NCI-H2227 (cell line): ENCODE measurements around the gene ALKBH4.
"Not testable (repeated sequence)": the region's sequence is repeated elsewhere in the genome, so short reads cannot be mapped to it uniquely, and the experiment has no call there.

ENCODE experiments used
- DNase-seq: peaks from one replicate; lab custom pipeline; 2025; ENCODE audit not compliant: unreplicated experiment; lab: John Stamatoyannopoulos, UW

ALKBH4 gene, protein sequence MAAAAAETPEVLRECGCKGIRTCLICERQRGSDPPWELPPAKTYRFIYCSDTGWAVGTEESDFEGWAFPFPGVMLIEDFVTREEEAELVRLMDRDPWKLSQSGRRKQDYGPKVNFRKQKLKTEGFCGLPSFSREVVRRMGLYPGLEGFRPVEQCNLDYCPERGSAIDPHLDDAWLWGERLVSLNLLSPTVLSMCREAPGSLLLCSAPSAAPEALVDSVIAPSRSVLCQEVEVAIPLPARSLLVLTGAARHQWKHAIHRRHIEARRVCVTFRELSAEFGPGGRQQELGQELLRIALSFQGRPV

DNA sequence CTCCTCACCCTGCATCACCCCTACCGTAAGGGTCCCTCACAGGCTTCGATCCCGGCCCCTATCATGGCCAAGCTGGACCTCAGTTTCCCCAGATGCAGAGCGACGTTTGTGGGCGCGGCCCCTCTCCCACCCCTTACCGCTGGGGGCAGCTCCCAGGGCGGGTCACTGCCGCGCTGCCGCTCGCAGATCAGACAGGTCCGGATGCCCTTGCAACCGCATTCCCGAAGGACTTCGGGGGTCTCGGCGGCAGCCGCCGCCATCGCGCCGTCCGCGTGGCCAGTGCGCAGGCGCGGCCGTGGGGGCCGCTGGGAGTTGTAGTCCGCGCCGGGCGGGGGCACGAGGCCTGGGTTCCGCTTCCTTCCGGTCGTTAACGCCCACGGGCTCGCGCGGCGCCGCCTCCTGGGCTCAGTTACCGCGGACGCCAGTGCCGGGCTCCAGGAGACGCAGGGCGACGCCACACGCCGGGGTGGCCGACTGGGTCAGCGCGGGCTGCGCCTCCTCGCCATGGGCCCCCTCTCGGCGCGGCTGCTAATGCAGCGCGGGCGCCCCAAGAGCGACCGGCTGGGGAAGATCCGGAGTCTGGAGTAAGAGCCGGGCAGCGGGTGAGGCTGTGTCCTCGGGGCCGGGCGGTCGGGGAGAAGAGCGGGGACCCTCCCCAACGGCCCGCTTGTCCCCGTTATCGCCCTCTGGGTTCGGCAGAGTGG, at the start of gene ALKBH4, which contains the start of gene LRWD1:
Gene ALKBH4, minus strand, starts transcription at position 287 of the 704 bp plus-strand sequence. Its CDS starts 27 bp downstream, at position 260.
Gene LRWD1, plus strand, starts transcription at position 408 of the 704 bp plus-strand sequence. Its CDS starts 97 bp downstream, at position 505.
- peak; percentile 97 for DNase-seq

DNA sequence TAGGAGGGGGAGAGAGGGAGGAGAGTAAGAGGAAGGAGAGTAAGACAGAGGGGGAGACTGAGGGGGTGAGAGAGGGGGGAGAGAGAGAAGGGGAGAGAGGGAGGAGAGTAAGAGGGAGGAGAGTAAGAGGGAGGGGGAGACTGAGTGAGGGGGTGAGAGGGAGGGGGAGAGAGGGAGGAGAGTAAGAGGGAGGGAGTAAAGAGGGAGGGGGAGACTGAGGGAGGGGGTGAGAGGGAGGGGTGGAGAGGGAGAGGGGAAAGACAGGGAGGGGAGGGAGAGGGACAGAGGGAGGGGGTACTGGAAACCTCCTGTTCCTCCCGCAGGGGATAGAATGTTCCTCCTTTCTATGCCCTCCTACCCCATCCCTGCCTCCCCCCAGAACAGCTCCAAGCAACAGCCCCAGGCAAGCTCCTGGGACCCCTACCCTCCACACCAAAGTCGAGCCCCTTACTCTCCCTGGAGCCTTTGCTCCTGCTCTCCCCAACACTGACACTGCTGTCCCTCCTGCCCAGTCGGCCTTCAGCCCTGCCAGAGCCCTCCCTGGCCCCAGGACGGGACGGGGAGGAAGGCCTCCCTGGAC, 48.1 kb upstream of the ALKBH4 start:
- not testable (repeated sequence) for DNase-seq

DNA sequence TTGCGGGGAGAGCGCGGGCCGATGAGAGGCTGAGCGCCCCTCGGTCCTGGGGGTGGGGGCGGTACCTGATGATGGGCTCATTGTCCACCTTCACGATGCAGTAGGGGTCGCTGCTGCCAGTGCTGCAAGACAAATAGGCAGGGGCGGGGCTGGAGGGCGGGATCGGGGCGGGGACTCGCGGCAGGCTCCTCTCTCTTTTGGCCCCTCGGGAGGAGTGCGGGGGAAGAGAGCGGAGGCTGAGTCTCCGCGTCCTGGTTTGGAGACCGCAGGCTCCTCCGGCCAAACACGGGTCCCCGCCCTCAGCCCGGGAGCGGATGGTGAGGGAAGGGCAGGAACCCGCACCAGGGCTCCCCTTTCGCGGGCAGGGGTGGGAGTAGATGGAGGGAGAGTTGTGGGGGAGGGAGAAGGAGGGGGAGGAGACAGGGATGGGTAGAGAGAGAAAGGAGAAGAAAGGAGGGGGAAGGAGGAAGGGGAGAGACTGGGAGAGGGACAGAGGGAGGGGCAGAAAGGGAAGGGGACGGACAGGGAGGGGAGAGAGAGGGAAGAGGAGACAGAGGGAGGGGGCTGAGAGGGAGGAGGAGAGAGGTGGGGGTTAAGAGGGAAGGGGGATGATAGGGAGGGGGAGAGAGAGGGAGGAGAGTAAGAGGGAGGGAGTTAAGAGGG, 47.3 kb upstream of the ALKBH4 start:
- not testable (repeated sequence) for DNase-seq

DNA sequence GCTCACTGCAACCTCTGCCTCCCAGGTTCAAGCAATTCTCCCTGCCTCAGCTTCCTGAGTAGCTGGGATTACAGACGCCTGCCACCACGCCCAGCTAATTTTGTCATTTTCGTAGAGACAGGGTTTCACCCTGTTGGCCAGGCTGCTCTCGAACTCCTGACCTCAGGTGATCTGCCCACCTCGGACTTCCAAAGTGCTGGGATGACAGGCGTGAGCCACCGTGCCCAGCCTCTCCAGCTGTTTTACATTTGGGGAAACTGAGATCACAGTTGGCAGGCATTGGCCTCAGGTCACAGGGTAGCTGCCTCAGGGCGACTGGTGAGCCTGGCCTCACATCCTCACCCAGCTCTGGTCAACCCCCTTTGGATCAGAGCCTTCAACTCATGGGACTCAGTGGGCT, 45.9 kb upstream of the ALKBH4 start:
- not testable (repeated sequence) for DNase-seq

DNA sequence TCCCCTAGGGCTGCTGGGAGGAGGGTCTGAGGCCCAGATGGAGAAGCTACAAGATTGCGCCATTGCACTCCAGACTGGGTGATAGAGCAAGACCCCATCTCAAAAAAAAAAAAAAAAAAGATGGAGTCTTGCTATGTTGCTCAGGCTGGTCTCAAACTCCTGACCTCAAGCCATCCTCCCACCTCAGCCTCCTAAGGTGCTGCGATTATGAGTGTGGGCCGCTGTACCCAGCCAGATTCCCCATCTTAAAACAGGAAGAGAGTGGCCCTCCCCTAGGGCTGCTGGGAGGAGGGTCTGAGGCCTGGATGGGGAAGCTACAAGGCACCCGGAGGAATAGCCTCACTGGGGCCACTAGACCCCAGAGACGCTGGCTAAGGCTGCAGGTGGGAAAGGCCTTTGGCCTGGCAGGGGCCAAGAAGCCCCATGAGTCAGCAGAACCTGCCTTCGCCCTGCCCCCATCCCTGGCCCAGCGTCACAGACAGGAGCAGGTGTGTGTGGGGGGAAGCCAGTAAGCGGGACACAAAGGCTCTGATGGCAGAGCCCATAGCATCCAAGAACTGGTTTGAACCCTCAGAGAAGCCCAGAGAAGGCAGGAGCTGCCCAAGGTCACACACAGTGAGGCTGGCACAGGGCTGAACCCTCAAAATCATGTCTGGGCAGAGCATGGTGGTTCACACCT, 42.9 kb upstream of the ALKBH4 start:
- DNase-seq, result not testable (repeated sequence)

DNA sequence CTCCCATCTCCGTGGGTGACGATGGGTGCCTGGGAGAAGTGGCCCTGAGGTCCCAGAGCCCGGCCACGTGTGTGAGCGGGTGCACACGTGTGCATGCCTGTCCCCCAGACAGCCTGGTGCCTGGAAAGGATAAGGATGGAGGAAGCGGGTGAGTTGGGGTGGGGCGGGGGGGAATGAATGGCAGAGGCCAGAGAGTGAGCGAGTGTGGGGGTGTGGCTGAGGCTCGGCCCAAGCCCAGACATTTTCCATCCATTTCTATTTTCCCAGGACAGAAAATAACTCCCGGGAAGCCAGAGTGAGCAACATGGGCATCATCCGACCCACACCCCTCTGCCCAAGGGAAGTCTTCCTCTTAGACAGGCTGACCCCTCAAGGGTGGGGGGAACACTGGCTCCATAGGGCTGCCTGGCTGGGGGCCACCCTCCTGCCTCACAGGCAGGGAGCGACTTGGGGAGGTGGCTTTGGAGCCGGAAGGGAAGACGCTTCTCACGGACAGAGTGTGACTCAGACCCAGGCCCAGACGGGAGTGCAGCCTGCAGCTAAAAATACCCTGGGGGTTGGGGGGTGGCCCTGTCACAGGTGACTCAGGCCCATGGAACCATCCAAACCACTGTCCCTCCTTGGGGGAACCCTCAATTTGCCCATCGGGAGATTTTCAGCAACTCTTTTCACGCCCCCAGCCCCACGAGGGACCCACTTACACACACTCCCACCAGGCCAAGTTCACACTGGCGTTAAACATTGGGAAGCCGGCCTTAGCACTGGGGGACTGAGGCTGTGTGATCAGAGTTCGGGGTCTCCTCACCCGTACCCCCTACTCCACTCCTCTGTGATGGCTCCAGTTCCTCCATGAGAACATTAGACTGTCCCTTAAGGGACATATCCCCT, 40.9 kb upstream of the ALKBH4 start:
- DNase-seq, result not testable (repeated sequence)

DNA sequence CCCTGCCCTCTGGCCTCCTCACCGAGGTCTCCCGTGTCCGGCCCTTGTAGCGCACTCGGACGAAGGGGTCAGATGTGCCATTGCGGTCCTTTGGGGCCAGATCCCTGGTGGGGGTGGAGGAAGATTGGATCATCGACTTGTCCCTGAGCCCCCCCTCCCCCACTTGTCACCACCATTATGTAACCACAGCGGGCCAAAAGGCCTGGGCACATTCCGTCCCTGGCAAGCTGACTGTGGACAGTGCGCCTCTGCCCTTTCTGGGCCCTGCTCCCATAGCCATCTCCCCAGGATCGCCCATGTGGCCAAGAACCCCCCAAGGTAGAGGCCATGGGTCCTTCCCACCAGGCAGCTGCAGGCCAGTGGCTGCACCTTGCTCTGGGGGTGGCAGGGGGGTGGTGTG, 38.5 kb upstream of the ALKBH4 start:
- DNase-seq, result not testable (repeated sequence)

DNA sequence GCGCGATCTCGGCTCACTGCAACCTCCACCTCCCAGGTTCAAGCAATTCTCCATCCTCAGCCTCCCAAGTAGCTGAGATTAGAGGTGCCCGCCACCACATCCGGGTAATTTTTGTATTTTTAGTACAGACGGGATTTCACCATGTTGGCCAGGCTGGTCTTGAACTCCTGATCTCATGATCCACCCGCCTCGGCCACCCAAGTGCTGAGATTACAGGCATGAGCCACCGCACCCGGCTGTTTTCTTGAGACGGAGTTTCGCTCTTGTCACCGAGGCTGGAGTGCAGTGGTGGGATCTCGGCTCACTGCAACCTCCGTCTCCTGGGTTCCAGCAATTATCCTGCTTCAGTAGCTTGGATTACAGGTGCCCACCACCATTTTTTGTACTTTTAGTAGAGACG, 33.7 kb upstream of the ALKBH4 start:
- not testable (repeated sequence) for DNase-seq

DNA sequence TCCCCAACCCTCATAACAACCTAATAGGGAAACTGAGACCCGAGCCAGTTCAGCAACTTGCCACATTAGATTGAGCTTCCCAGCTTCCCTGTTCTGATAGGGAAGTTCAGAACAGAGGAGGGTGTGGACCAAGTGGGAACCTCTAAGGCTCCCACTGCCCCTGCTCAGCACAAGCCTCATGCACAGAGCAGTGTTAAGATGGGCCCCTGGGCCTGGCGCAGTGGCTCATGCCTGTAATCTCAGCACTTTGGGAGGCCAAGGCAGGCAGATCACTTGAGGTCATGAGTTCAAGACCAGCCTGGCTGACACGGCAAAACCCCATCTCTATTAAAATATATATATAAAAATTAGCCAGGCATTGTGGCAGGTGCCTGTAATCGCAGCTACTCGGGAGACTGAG, 32.6 kb upstream of the ALKBH4 start:
- DNase-seq, result not testable (repeated sequence)

DNA sequence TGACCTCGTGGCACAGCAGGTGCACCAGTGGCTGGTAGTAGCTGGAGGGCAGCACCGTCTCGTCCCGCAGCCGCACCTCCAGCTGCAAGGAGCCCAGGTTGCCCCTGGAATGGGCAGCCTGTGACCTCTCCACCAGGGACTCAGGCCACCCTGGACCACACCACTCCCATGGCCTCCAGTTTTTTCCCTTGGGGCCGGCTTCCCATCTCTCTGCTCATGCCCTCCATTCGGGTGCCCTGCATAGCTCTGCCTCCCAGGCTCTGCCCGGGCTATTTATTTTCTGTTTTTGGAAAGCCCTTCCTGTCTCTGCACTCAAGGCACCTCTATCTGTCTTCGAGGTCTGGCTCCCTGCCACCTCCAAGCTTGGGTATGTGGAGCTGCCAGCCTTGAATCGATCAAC, 32.2 kb upstream of the ALKBH4 start:
- not testable (repeated sequence) for DNase-seq

DNA sequence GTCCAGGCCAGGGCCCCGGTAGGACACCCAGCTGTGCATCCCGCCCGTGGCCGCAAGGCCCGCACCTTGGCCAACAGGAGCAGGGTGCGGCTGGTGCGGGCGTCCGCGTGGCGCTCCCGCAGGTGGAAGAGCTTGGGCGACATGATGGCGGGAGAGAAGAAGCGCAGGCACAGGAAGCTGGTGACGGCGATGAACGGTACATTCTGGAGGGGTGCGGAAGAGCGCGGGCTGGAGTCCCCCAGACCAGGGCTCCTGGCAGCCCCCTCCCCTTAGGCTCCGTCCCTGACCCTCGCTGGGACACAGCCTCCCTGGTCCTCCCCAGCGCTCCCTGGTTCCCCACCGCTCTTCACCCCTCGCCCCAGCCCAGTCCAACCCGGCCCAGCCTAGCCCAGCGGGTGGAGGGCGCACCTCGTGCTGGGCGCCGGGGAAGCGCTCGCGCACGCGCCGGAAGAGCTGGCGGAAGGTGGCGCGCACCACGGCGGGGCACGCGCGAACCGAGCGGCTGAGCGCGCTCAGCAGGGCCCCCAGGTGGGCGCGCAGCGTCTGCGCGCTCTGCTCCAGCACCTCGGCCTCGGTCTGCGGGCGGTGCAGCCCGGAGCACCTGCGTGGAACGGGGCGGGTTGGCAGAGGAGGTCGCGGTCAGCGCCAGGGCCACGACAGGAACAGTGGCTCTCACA, 29.9 kb upstream of the ALKBH4 start:
- not testable (repeated sequence) for DNase-seq

DNA sequence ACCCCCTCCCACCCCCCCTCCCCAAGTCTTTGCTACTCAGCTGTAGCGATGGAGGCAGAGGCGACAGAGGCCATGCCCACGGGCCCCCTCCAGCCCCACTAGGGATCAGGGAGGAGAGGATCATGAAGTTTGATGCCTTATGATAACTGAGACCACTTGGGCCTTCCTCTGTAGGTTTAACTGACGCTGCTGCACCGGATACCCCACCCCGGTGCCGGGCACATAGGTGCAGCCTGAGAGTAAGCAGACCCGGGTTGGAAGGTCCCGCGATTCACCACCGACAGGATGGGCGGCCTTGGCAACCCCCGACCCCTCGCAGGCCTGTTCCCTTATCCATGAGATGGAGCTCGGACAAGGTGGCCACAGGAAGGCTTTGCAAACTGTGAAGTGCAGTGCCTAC, 29.4 kb upstream of the ALKBH4 start:
- DNase-seq, result not testable (repeated sequence)

DNA sequence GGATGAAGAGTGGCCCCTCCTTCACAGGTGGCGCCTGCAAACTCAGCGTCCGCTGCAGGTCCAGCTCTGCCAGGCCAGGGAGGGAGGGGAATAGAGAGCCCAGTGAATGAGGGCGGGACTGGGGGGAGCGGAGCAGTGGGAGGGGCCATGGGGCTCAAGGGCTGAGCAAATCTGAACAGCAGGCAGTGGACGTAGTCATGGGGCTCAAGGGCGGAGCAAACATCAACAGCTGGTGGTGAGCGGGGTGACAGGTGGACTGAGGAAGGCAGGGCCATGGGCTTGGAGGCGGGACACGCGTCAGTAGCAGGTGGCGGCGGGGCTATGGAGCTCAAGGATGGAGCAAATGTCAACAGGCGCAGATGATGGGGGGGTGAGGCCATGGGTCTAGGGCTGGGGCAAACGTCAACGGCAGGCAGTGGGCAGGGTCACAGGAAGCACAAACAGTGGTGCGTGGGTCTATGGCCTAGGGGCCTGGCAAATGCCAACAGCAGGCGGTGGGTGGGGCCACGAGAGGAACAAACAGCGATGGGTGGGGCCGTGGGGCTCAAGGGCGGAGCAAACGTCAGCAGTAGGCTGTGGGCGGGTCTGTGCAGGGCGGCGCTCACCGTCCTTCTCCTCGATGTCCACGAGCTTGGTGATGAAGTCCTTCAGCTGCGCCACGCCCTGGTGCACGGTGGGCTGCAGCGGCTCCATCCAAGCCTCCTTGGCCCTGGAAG, 28.7 kb upstream of the ALKBH4 start:
- DNase-seq, result not testable (repeated sequence)

DNA sequence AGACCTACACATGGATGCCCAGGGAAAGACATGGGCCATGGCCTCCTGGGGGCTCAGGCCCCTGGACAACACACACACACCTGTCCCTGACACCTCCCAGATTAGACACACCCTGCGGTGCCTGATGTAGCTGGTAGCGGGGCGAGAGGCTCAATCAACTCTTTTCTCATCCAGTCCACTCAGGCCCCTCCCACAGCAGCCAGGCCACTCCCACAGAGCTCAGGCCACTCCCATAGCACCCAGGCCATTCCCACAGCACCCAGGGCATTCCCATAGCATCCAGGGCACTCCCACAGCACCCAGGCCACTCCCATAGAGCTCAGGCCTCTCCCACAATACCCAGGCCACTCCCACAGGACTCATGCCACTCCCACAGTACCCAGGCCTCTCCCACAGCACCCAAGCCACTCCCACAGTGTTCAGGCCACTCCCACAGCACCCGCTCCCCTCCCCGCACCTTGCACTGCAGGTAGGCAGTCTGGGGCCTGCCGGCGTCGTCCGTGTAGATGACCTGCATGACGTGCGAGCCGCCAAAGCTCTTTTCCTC, 25.9 kb upstream of the ALKBH4 start:
- DNase-seq, result not testable (repeated sequence)

DNA sequence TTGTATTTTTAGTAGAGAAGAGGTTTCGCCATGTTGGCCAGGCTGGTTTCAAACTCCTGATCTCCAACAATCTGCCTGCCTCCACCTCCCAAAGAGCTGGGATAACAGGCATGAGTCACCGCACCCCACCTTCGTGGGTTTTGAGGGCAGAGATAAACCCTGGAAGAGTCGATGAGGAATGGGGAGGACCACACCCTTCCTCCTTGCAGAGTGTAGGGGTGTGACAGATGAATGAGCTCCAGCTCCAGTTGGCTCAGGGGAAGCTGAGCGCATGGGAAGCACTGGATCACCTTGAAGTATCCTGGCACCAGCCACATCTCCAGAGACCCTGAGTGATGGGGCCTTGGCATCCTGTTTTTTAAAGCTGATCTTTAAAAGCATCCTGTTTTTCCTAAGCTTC, 19.7 kb upstream of the ALKBH4 start:
- not testable (repeated sequence) for DNase-seq

DNA sequence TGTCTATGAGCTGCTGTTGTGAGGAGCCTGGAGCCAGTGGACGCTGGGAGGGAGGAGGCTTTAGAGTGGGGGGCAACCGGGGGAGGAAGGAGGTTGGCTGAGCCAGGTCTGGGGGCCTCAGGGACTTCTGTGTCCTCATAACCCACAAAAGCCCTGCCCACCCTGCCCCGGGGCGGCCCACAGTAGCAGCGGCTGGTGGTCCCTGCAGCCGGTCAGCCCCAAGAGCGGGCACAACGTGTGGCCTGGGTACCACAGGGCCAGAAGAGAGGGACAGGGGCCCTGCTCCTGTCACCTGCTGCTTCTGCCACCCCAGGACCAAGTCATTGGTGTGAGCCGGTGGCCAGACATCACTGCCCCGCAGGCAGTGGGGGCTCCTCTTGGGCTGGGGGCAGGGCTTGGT, 17.3 kb upstream of the ALKBH4 start:
- DNase-seq, result not testable (repeated sequence)

DNA sequence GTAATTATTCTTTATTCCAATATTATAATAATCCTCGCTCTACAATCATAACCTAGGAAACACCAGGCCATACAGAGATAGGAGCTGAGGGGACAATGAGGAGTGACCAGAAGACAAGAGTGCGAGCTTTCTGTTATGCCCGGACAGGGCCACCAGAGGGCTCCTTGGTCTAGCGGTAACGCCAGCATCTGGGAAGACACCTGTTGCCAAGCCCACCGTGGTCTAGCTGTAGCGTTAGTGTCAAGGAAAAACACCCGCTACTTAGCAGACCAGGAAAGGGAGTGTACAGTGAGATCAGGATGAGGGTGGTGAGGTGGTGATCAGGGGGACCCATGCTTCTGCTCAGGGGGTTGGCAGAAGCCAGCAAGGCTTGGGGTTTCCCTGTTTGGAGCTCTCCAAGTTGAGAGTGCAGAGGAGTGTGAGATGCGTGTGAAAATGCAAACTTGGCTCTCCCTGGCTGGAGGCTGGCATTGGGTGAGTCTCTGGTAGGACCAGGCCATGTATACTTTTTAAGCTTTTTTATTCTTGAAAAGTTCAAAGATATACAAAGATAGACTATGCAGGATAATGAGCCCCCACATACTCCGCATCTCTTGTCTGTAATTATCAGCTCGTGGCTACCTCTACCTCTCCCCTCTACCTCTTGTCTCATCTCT, 15.4 kb upstream of the ALKBH4 start:
- not testable (repeated sequence) for DNase-seq

DNA sequence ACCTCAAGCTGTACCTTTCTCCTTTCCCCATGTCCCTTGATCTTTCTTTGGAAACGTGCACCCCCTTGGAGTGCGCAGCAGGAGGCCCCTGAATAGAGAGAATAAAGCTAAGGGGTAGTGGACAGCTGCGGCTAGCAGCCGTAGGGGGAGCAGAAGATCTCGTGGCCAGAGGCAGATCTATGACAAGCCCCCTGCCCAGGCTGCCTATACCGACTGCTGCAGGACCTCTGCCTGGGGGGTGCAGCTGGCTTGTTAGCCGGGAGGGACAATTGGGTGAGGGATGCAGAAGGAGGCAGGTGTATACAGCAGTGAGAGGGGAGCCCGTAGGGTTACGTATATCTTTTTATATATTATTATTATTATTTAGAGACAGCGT, 14.5 kb upstream of the ALKBH4 start:
- DNase-seq, result not testable (repeated sequence)
